ENCODE results near the gene CD2AP. TPM values are rescaled to one million over a fixed set of nuclear protein-coding genes. Genes with fewer than 3 reads are reported as not detected.

CD2AP gene
- total and polyA plus RNA-seq, 2 donors = 28.0 to 32.8 TPM

DNA sequence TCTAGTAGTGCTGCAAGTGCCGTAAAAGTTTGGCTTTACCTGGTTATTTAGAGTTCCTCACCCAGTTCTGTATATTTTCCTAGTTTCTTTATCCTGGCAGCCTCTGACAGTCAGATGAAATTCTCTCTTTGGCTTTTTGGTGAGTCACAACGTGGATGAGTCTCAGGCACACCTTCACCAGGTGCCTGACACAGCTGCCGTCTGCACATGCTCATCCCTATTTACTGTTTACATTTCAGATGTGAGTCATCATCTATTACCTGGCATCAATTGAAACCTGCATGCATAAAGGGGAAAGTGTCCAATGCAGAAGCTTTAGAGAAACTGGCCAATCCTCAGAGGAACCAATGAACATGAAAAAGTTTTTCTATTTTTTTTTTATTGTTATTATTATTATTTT lies 187.5 kb downstream of the CD2AP start:
- H3K9me3 ChIP-seq (ENCODE audit: control insufficient read depth in 2 of 2, insufficient read depth in 1 of 2, low read length in 1 of 2) = no peaks in the 10 kb centered on the region
- H3K36me3 ChIP-seq (ENCODE audit: control insufficient read depth in 2 of 2, insufficient read depth in 2 of 2, low read length in 1 of 2) = no peaks in the 10 kb centered on the region
- no peaks in the 10 kb centered on the region for H3K4me1 ChIP-seq (ENCODE audit: control insufficient read depth in 2 of 2, insufficient read depth in 2 of 2, low read length in 2 of 2)
- H3K27ac ChIP-seq (ENCODE audit: low read depth in 1 of 2, low read length in 1 of 2) = no peak overlapping the region
- 89% methylated on average over 3 of the region's 3 CpGs for WGBS
- no peak overlapping the region for H3K4me3 ChIP-seq (ENCODE audit: low read length in 2 of 2)
- no peak for DNase-seq (ENCODE audit: low read depth in 6 of 9, low spot score in 9 of 9)
- H3K27me3 ChIP-seq (ENCODE audit: control insufficient read depth in 2 of 2, insufficient read depth in 1 of 2, low read length in 1 of 2) = no peaks in the 10 kb centered on the region

- H3K27ac ChIP-seq (ENCODE audit: low read depth in 1 of 2, low read length in 1 of 2) = peak overlapping the region in 1 of 2 donors; percentile 26
- H3K9me3 ChIP-seq (ENCODE audit: control insufficient read depth in 2 of 2, insufficient read depth in 1 of 2, low read length in 1 of 2) = no peaks in the 10 kb centered on the region
- 72% methylated on average over 6 of the region's 6 CpGs for WGBS
- H3K4me1 ChIP-seq (ENCODE audit: control insufficient read depth in 2 of 2, insufficient read depth in 2 of 2, low read length in 2 of 2) = no peaks in the 10 kb centered on the region
- H3K27me3 ChIP-seq (ENCODE audit: control insufficient read depth in 2 of 2, insufficient read depth in 1 of 2, low read length in 1 of 2) = no peaks in the 10 kb centered on the region
- H3K4me3 ChIP-seq (ENCODE audit: low read length in 2 of 2) = no peak overlapping the region
- peak in 2 of 9 donors; percentile 1 to 18 for DNase-seq (ENCODE audit: low read depth in 6 of 9, low spot score in 9 of 9)
- no peaks in the 10 kb centered on the region for H3K36me3 ChIP-seq (ENCODE audit: control insufficient read depth in 2 of 2, insufficient read depth in 2 of 2, low read length in 1 of 2)
Measured at GRCh38 chr6:47669684-47670513, 192.3 kb downstream of the CD2AP start.

DNA sequence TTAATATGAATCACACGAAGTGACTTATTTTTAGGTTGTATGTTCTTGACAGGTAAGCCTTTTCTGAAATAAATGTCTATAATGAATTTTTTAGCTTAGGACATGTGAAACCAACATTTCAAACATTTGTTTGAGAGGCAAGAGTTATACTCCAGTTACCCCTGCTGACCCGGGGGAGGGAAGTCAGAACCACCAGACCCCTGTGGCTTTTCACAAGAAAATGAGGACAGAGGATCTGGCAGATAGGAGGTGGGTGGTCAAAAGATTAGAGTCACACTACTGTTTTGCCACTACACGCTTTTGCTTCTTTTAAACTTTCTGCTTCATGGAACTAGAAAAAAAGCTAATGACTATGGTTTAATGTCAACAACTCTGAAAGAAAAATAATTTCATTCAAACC lies 193.3 kb downstream of the CD2AP start:
- H3K27ac ChIP-seq (ENCODE audit: low read depth in 1 of 2, low read length in 1 of 2) = no peak overlapping the region
- H3K27me3 ChIP-seq (ENCODE audit: control insufficient read depth in 2 of 2, insufficient read depth in 1 of 2, low read length in 1 of 2) = no peaks in the 10 kb centered on the region
- no peaks in the 10 kb centered on the region for H3K36me3 ChIP-seq (ENCODE audit: control insufficient read depth in 2 of 2, insufficient read depth in 2 of 2, low read length in 1 of 2)
- WGBS = 76% methylated on average over 3 of the region's 3 CpGs
- H3K4me1 ChIP-seq (ENCODE audit: control insufficient read depth in 2 of 2, insufficient read depth in 2 of 2, low read length in 2 of 2) = no peaks in the 10 kb centered on the region
- DNase-seq (ENCODE audit: low read depth in 6 of 9, low spot score in 9 of 9) = no peak
- no peak overlapping the region for H3K4me3 ChIP-seq (ENCODE audit: low read length in 2 of 2)
- H3K9me3 ChIP-seq (ENCODE audit: control insufficient read depth in 2 of 2, insufficient read depth in 1 of 2, low read length in 1 of 2) = no peaks in the 10 kb centered on the region

GRCh38 chr6:47671777-47672176 lies 194.2 kb downstream of the CD2AP start:
- no peaks in the 10 kb centered on the region for H3K4me1 ChIP-seq (ENCODE audit: control insufficient read depth in 2 of 2, insufficient read depth in 2 of 2, low read length in 2 of 2)
- H3K27me3 ChIP-seq (ENCODE audit: control insufficient read depth in 2 of 2, insufficient read depth in 1 of 2, low read length in 1 of 2) = no peaks in the 10 kb centered on the region
- 83% methylated on average over 1 of the region's 1 CpG for WGBS

DNA sequence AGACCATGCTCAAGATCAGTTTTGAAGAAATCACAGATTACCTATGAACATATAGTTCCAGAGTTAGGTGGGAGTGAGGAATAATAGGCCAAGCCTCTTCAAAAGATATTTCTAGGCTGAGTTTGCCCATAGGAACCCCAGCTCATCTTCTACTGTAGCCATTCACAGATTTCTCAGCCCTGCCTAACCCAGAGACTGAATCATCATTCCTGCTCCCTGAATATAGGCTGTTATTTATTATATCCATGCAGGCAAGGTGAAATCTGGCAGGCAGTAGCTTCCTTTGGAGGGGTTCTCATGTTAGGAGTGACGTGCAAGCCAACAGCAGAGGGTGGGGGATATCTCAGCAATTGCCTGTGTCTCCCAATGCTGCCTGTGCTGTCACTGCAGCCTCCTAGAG lies 195.2 kb downstream of the CD2AP start:
- no peak overlapping the region for H3K27ac ChIP-seq (ENCODE audit: low read depth in 1 of 2, low read length in 1 of 2)
- no peak overlapping the region for H3K4me3 ChIP-seq (ENCODE audit: low read length in 2 of 2)
- no peaks in the 10 kb centered on the region for H3K9me3 ChIP-seq (ENCODE audit: control insufficient read depth in 2 of 2, insufficient read depth in 1 of 2, low read length in 1 of 2)
- no peaks in the 10 kb centered on the region for H3K27me3 ChIP-seq (ENCODE audit: control insufficient read depth in 2 of 2, insufficient read depth in 1 of 2, low read length in 1 of 2)
- H3K36me3 ChIP-seq (ENCODE audit: control insufficient read depth in 2 of 2, insufficient read depth in 2 of 2, low read length in 1 of 2) = no peaks in the 10 kb centered on the region
- H3K4me1 ChIP-seq (ENCODE audit: control insufficient read depth in 2 of 2, insufficient read depth in 2 of 2, low read length in 2 of 2) = no peaks in the 10 kb centered on the region
- DNase-seq (ENCODE audit: low read depth in 6 of 9, low spot score in 9 of 9) = no peak
- WGBS = 93% methylated on average over 1 of the region's 1 CpG

More at GRCh38 chr6:47671777-47672176, 194.2 kb downstream of the CD2AP start:
- no peaks in the 10 kb centered on the region for H3K9me3 ChIP-seq (ENCODE audit: control insufficient read depth in 2 of 2, insufficient read depth in 1 of 2, low read length in 1 of 2)
- H3K4me3 ChIP-seq (ENCODE audit: low read length in 2 of 2) = no peak overlapping the region
- no peak for DNase-seq (ENCODE audit: low read depth in 6 of 9, low spot score in 9 of 9)
- H3K36me3 ChIP-seq (ENCODE audit: control insufficient read depth in 2 of 2, insufficient read depth in 2 of 2, low read length in 1 of 2) = no peaks in the 10 kb centered on the region
- no peak overlapping the region for H3K27ac ChIP-seq (ENCODE audit: low read depth in 1 of 2, low read length in 1 of 2)

- H3K9me3 ChIP-seq (ENCODE audit: control insufficient read depth in 2 of 2, insufficient read depth in 1 of 2, low read length in 1 of 2) = no peaks in the 10 kb centered on the region
- H3K4me1 ChIP-seq (ENCODE audit: control insufficient read depth in 2 of 2, insufficient read depth in 2 of 2, low read length in 2 of 2) = no peaks in the 10 kb centered on the region
- no peak overlapping the region for H3K27ac ChIP-seq (ENCODE audit: low read depth in 1 of 2, low read length in 1 of 2)
- H3K36me3 ChIP-seq (ENCODE audit: control insufficient read depth in 2 of 2, insufficient read depth in 2 of 2, low read length in 1 of 2) = no peaks in the 10 kb centered on the region
- H3K4me3 ChIP-seq (ENCODE audit: low read length in 2 of 2) = no peak overlapping the region
- WGBS = 96% methylated on average over 3 of the region's 3 CpGs
- H3K27me3 ChIP-seq (ENCODE audit: control insufficient read depth in 2 of 2, insufficient read depth in 1 of 2, low read length in 1 of 2) = no peaks in the 10 kb centered on the region
- DNase-seq (ENCODE audit: low read depth in 6 of 9, low spot score in 9 of 9) = no peak
Measured at GRCh38 chr6:47674673-47675072, 197.1 kb downstream of the CD2AP start.

Other genes starting within 250 kb of the CD2AP start
- 10.7 TPM for gene TNFRSF21, start 167.9 kb upstream of the CD2AP start, total RNA-seq
- gene TNFRSF21, start 167.9 kb upstream of the CD2AP start, polyA plus RNA-seq = 30.2 TPM
- gene ADGRF4, start 220.8 kb downstream of the CD2AP start, total RNA-seq = 0.19 TPM
- 1.6 TPM for gene ADGRF4, start 220.8 kb downstream of the CD2AP start, polyA plus RNA-seq

All from thymus (tissue), 11 donors.